OCI-LY7 (cell line): ENCODE measurements around the gene NTNG2.

ENCODE experiments used
- EZH2phosphoT487 ChIP-seq: fragments of 200-600 bp; sonication (generic); IDR thresholded peaks from 2 replicates; pipeline ENCODE4 v1.6.1; 2018; ENCODE audit warnings: low read depth, borderline replicate concordance, mild to moderate bottlenecking, mixed run types, antibody characterized with exemption, low read length, moderate library complexity, mixed read lengths
- TF ChIP-seq, protein P1 (sequence below): fragments of 200-600 bp; sonication (generic); conservative IDR thresholded peaks from 2 replicates; pipeline ENCODE4 v1.5.1; 2014; ENCODE audit warnings: mild to moderate bottlenecking, antibody characterized with exemption, low read length, moderate library complexity, mixed read lengths

DNA sequence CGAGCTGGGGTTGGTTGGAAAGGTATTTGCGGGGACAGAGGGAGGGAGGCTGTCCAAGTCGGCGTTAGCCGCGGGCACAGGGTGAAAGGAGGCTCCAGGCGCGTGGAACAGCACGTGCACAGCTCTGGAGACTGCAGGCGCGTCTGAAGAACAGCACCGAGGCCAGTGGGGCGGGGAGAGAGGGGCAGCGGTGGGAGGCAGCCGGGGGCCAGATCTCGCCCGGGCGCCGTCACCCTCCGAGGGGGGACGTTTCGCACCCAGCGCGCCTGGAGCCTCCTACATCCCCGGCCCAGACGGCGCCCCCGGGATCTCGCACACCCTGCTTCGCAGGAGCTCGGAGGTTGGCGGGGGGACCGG lies 79.6 kb downstream of the NTNG2 start:
- TF ChIP-seq, protein P1, sequence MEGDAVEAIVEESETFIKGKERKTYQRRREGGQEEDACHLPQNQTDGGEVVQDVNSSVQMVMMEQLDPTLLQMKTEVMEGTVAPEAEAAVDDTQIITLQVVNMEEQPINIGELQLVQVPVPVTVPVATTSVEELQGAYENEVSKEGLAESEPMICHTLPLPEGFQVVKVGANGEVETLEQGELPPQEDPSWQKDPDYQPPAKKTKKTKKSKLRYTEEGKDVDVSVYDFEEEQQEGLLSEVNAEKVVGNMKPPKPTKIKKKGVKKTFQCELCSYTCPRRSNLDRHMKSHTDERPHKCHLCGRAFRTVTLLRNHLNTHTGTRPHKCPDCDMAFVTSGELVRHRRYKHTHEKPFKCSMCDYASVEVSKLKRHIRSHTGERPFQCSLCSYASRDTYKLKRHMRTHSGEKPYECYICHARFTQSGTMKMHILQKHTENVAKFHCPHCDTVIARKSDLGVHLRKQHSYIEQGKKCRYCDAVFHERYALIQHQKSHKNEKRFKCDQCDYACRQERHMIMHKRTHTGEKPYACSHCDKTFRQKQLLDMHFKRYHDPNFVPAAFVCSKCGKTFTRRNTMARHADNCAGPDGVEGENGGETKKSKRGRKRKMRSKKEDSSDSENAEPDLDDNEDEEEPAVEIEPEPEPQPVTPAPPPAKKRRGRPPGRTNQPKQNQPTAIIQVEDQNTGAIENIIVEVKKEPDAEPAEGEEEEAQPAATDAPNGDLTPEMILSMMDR = no peak
- TF ChIP-seq EZH2phosphoT487 = no peak
